ENCODE data around the gene CITED1. TPM values are rescaled to one million over a fixed set of nuclear protein-coding genes. Genes with fewer than 3 reads are reported as not detected.

The CITED1 gene
- total RNA-seq, 1 donor from 2014 or later: 4.1 TPM

DNA sequence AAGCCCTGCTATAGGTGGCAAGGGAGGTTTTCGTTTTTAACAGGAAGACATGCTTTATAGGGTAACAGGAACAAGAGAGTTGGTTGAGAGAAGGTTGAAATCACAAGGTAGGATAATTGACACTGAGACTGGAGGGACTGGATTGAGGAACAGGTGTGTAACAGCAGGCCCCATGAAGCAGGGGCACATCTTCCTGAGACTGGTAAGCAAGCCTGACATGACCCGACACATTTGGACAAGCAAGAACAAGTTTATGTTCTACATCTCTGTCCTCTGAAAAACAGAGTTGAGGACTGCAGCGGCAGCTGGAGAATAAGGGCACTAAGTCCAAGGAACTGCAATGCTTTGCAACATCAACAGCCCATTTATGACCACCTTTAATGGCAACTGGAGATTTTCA is 33.9 kb downstream of the CITED1 start:
- DNase-seq (ENCODE audit: low spot score): no peak

DNA sequence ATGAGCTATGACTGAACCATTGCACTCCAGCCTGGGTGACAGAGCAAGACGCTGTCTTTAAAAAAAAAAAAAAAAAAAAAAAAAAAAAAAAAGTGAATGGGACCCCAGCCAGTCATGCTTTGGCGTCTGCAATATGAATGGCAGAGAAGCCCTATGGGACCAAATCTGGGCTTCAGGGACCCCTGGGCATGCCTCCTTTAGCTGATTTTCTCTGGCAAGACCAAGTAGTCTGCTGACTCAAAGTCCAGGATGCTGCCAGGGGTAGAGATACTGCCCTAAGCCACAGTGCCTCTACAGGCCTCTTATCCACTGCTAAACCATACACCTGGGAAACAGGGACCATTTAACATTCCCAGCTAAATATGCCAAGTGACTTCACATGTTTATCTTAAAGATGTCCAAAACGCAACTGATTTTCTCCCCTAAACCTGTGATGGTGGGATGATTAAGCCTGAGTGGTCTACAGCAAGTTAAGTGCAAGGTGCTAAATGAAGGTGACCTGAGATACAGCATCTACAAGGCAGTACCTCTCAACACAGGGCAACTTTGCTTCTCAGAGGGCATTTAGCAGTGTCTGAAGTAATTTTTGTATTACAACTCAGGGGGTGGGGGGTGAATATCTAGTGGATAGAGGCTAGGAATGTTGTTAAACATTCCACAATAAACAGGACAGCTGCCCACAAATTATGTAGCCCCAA is 34.5 kb downstream of the CITED1 start:
- no peak for DNase-seq (ENCODE audit: low spot score)

DNA sequence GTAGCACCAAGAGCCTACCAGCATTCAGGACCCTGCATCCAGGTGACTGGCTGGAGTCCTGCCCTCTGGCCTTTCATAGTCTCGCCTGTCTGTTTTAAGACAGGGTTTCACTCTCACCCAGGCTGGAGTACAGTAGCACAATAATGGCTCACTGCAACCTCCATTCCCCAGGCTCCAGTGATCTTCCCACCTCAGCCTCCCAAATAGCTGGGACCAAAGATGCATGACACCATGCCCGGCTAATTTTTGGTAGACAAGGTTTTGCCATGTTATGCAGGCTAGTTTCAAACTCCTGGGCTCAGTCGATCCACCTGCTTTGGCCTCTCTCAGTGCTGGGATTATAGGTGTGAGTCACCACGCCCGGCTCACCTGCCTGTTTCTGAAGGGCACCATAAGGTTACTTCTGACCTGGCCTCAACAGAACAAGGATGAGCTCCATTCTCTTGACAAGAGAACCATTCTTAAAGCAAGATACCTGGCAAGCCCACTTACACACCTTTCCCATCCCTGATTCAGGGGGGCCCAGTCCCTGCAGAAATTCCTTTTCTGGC is 35.3 kb downstream of the CITED1 start:
- no peak for DNase-seq (ENCODE audit: low spot score)

- no peak for DNase-seq (ENCODE audit: low spot score)
Measured at GRCh38 chrX:72269671-72270251, 36.0 kb downstream of the CITED1 start.

- no peak for DNase-seq (ENCODE audit: low spot score)
Measured at GRCh38 chrX:72268597-72269365, 36.9 kb downstream of the CITED1 start.

DNA sequence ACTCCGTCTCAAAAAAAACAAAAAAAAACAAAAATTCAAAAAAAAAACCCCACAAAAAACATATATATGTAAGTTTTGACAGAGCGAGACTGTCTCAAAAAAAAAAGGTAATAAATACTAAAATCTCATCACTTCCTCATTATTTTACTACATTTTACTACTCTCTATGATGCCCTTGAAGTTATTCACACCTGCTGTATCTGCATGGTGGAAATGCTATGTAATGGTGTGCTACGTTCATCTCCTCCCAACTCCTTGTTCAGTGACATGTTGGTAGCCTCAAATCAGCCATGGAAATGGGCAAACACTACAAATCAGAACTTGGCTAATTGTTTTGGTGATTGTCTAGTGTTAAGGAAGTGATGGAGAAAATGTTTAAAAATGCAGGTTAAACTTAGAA is 40.5 kb downstream of the CITED1 start:
- DNase-seq (ENCODE audit: low spot score): no peak

DNA sequence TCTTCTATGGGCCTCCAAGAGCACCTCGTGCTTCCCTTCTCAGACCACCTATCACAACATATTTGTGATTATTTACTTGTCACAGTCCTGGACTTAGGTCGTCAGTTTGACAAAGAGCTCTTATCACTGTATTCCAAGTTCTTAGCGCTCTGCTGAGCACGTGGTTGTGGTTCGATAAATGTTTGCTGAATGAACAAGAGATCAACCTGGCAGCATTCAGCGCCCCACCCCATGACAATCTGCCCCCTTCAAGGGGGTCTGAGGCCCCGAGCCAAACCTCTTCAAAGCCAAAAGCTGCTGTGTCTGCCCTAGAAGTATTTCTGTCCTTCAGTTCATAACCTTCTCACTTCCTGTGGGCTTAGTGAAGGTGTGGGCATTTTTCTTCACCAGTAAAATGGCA is 43.6 kb downstream of the CITED1 start:
- DNase-seq (ENCODE audit: low spot score): no peak

DNA sequence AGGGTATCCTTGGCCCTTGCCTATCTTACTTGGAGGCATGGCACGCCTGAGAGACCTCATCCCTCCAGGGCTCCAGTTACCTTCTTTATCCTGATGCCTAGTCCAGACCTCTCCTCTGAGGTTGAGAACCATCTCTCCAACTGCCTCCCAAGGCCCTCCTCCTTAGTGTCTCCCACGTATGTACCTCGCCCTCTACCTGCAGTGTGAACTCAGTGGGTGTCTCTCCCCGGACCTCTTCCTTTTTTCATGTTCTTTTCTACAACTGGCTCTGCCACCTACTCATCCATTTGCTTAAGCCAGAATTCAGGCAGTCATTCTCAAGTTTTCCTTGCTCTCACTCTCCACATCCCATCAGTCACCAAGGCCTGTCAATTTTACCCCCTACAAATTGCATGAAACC is 45.3 kb downstream of the CITED1 start:
- DNase-seq (ENCODE audit: low spot score): no peak

- no peak for DNase-seq (ENCODE audit: low spot score)
Measured at GRCh38 chrX:72258174-72258573, 47.5 kb downstream of the CITED1 start.

DNA sequence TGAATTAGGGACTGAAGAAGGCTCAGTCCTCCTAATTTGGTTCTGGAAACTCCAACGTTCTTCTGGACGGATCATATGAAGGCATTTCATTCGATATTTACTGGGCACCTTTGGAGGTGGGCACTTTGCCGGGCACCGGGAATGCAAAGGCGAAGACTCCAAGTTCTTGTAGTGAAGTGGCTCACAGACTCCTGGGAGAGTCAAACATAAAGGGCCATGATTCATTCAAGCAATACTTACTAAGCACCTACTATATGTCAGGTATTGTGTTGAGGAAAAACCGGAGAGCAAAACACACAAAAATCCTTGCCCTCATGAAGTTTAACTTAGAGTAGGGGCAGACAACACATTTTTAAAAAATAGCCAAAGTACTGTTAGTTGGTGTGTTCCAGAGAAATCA is 49.9 kb downstream of the CITED1 start:
- DNase-seq (ENCODE audit: low spot score): no peak

DNA sequence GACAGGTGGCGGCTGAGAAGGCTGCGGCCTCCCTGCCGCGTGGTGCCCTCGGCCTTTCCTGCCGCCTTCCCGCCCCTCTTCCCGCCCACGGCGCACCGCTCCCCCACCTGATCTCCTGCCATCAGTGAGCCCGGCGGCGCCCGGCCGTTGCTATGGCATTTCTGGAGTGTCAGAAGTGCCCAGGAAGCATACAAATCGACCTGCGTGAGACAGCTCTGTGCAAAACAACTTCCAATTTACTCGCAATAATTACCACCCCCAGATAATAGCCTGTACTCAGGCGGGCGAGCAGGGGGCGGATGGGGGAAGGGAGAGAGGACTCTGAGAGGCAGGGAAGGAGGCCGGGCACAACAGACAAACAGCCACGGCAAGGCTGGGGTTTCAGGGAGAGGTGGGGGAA is 50.3 kb downstream of the CITED1 start:
- no peak for DNase-seq (ENCODE audit: low spot score)

- DNase-seq (ENCODE audit: low spot score): no peak
Measured at GRCh38 chrX:72254816-72255215, 50.9 kb downstream of the CITED1 start.

- DNase-seq (ENCODE audit: low spot score): no peak
Measured at GRCh38 chrX:72253686-72254085, 52.0 kb downstream of the CITED1 start.

Other genes starting within 250 kb of the CITED1 start
- 7.5 TPM for gene RTL5, start 174.0 kb downstream of the CITED1 start, total RNA-seq
- gene PIN4, start 124.2 kb downstream of the CITED1 start, total RNA-seq: 6.8 TPM
- not detected for gene ERCC6L, start 66.9 kb downstream of the CITED1 start, total RNA-seq
- 674 TPM for gene RPS4X, start 28.7 kb downstream of the CITED1 start, total RNA-seq

All from mesenteric fat pad (tissue), 1 donor.